Spinal cord (tissue), 10 donors: Measurements from ENCODE around the gene HS1BP3. TPM values are rescaled to one million over a fixed set of nuclear protein-coding genes. Genes with fewer than 3 reads are reported as not detected.

Source experiments
- DNase-seq, 6 donors: peaks; one replicate each; pipeline versions ENCODE4 v3.0.0 to v3.0.0-alpha.2; 2013 to 2015; ENCODE audit warnings: low spot score in 6 of 6, low read depth in 4 of 6
- H3K27ac ChIP-seq: one replicate; pipeline ENCODE4 v1.5.1; 2013; ENCODE audit warnings: low read depth, low read length, control low read depth
- H3K27me3 ChIP-seq: one replicate; pipeline ENCODE4 v1.6.1; 2013; ENCODE audit warnings: low read length; ENCODE audit not compliant: control insufficient read depth, insufficient read depth
- H3K36me3 ChIP-seq: one replicate; pipeline ENCODE4 v1.6.1; 2013; ENCODE audit warnings: low read length; ENCODE audit not compliant: control insufficient read depth, insufficient read depth
- H3K4me1 ChIP-seq: one replicate; pipeline ENCODE4 v1.6.1; 2013; ENCODE audit warnings: low read length; ENCODE audit not compliant: control insufficient read depth, insufficient read depth
- H3K4me3 ChIP-seq: one replicate; pipeline ENCODE4 v1.5.1; 2013; ENCODE audit warnings: low read depth, low read length, control low read depth
- H3K9me3 ChIP-seq: one replicate; pipeline ENCODE4 v1.6.1; 2013; ENCODE audit warnings: low read length; ENCODE audit not compliant: control insufficient read depth, insufficient read depth
- WGBS: methylation state at CpG from one replicate; pipeline ENCODE4 v1.1.5; 2013; ENCODE audit warnings: missing lambda C conversion rate; ENCODE audit not compliant: insufficient coverage; 5-methylcytosine and 5-hydroxymethylcytosine counted together
- polyA plus RNA-seq, 2 donors: library from polyadenylated mRNA; unstranded; fragments of 120-200 nt; gene quantifications; one replicate each; pipeline ENCODE4 v1.2.1, GENCODE V29; 2013; ENCODE audit not compliant: insufficient read length in 2 of 2
- total RNA-seq, 2 donors: library from RNA; depleted of rRNA in 1 of 2; stranded (reverse); fragments of 120-200 nt in 1 of 2; fragments of >200 nt in 1 of 2; gene quantifications; one replicate each; pipeline versions ENCODE4 v1.2.3 to v1.2.4, GENCODE V29; 2013 to 2014
- donor health status: healthy.

The HS1BP3 gene
- total and polyA plus RNA-seq, 4 donors = 13.5 to 21.3 (median 15.1) TPM

DNA sequence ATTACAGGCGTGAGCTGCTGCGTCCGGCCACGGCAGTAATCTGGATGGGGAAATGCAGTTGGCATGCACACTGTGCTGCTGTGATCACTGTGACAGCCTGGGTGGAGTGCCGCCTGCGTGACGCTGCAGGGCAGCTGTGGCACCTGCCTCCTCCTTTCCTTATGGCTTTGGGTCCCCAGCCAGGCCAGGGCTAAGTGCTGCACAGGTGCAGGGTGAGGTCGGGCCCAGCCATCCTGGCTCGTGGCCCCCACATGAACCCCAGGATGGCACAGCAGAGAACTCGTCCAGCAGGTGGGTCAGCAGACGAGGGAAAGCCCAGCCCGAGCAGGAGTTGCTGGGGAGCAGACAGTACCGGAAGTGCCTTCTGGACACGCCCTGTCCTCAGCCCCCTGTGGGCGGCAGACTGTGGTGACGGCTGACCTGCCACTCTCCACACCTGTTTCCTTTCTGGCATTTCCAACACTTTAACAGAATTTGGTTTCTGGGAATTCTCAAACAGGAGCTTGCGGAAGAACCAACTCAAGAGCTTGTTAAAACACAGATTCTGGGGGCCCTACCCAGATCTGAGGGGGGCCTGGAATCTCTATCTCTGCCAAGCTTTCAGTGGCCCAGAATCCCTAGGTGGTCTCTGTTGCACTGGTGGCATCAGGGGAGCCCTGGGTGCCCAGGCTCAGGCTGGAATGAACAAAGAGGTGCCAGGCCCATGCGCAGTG is 16.9 kb downstream of the HS1BP3 start:
- Histone ChIP-seq H3K36me3 (peaks cover 60% of the 10 kb centered on the region), H3K27me3 (no peaks in the 10 kb centered on the region), H3K27ac (no peak overlapping the region), H3K4me1 (peaks cover 41% of the 10 kb centered on the region), H3K4me3 (no peak overlapping the region), H3K9me3 (no peaks in the 10 kb centered on the region)
- DNase-seq = no peak
- WGBS = 91% methylated on average over 18 of the region's 18 CpGs

DNA sequence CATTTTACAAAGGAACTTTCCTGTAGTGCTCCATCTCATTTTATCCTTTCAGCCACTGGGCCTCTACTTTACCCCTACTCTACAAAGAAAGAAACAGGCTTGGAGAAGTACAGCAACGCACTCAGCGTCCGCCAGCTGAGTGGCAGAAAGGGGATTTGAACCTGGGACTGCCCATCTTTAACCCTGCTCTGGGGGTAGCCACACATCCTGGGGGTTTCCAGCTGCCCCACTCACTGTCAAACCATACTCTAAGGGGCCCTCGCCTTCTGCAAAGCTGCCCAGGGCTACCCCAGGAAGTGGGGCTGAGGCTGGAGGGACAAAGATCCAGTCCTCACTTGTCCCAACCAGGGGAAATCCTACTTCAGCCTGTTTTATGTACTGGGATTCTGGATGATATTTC is 17.9 kb downstream of the HS1BP3 start:
- H3K27me3 ChIP-seq = no peaks in the 10 kb centered on the region
- 100% methylated on average over 3 of the region's 4 CpGs for WGBS
- peaks cover 41% of the 10 kb centered on the region for H3K4me1 ChIP-seq
- no peaks in the 10 kb centered on the region for H3K9me3 ChIP-seq
- DNase-seq = no peak
- H3K36me3 ChIP-seq = peaks cover 51% of the 10 kb centered on the region
- H3K27ac ChIP-seq = no peak overlapping the region
- H3K4me3 ChIP-seq = no peak overlapping the region

DNA sequence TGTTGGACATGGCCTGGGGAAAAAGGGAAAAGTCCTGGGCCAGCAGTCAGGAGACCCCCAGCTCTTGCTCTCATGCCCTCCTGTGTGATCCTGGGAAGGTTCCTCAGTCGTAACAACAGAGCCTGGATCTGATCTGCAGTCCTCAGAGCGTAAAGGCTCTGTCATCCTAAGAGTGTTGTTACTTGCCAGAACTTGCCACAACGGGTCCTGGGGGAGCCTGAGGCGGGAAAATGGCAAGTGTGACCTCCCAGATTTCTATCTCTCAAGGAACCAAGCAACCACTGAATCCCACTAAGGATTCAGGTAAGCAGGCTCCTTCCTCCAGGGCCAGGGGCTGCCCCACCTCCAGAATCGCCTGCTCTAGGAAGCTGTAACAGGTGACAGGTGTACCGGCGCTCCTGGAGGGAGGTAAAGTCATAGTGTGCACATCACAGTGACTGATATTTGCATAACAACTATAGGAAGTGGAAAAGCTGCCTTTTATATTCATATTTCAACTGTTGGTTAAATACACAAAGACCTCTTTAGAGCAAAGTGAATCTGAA is 18.4 kb downstream of the HS1BP3 start:
- peaks cover 46% of the 10 kb centered on the region for H3K36me3 ChIP-seq
- H3K9me3 ChIP-seq = no peaks in the 10 kb centered on the region
- DNase-seq = no peak
- no peak overlapping the region for H3K27ac ChIP-seq
- peaks cover 41% of the 10 kb centered on the region for H3K4me1 ChIP-seq
- H3K4me3 ChIP-seq = no peak overlapping the region
- WGBS = 97% methylated on average over 5 of the region's 7 CpGs
- no peaks in the 10 kb centered on the region for H3K27me3 ChIP-seq

DNA sequence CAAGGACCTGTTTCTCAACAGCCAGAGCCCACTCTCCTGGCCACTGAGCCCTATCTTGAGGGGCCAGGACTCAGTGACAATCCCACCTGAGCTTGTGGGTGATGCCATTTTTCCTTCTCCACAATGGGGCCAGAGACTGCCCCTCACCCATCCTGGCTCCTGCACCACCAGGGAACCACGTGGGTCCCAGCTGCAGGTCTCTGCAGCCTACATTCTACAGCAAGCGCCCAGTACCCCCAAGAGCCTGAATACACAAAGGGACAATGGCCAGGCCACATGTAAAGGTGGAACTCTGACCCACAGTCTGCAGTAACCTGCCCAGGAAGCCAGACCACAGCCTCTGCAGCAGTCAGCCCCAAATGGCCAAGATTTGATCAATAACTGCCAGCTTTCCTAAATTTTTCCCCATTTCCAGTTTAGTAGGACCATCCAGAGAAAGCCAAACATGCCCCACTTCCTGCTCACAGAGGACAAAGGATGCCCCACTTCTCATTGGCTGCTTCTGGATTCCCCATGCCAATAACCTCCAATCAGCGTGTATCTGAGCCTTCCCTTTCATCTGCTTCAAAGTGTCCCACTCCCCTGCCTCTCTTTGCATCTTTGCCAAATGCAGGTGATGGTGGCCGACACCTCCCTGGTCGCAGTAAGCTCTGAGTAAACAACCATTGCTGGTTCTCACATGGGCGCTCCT is 19.1 kb downstream of the HS1BP3 start:
- no peak overlapping the region for H3K27ac ChIP-seq
- 90% methylated on average over 6 of the region's 6 CpGs for WGBS
- H3K4me3 ChIP-seq = no peak overlapping the region
- no peak for DNase-seq
- no peaks in the 10 kb centered on the region for H3K27me3 ChIP-seq
- no peaks in the 10 kb centered on the region for H3K9me3 ChIP-seq
- peaks cover 44% of the 10 kb centered on the region for H3K36me3 ChIP-seq
- H3K4me1 ChIP-seq = peaks cover 40% of the 10 kb centered on the region

DNA sequence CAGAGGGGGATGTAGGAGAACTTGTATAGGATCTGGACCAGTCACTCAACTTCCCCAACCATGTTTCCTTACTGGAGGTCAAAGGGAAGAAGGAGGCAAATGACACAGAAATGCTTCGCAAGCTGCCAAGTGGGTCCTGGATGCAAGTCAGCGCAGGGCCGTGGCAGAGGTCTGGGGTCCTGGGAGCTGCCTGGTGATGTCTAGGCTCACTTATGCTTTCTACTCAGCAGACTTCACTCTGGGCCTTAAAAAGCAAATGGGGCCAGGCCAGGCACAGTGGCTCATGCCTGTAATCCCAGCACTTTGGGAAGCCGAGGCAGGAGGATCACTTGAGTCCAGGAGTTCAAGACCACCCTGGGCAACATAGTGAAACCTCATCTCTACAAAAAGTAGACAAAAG is 19.9 kb downstream of the HS1BP3 start:
- Histone ChIP-seq H3K4me3 (no peak overlapping the region), H3K27me3 (no peaks in the 10 kb centered on the region), H3K27ac (no peak overlapping the region), H3K4me1 (peaks cover 44% of the 10 kb centered on the region), H3K36me3 (peaks cover 45% of the 10 kb centered on the region), H3K9me3 (no peaks in the 10 kb centered on the region)
- WGBS = 100% methylated on average over 4 of the region's 4 CpGs
- no peak for DNase-seq

GRCh38 chr2:20629581-20630171 is 21.2 kb downstream of the HS1BP3 start:
- Histone ChIP-seq H3K27ac (no peak overlapping the region), H3K4me3 (no peak overlapping the region), H3K36me3 (peaks cover 51% of the 10 kb centered on the region), H3K4me1 (peaks cover 43% of the 10 kb centered on the region), H3K9me3 (no peaks in the 10 kb centered on the region), H3K27me3 (no peaks in the 10 kb centered on the region)
- WGBS = 43% methylated on average over 11 of the region's 12 CpGs
- DNase-seq = peak in 2 of 6 donors; percentile 74 to 90

GRCh38 chr2:20629181-20629580 is 21.7 kb downstream of the HS1BP3 start:
- Histone ChIP-seq H3K4me1 (peaks cover 38% of the 10 kb centered on the region), H3K36me3 (peaks cover 53% of the 10 kb centered on the region), H3K27ac (no peak overlapping the region), H3K4me3 (no peak overlapping the region), H3K27me3 (no peaks in the 10 kb centered on the region), H3K9me3 (no peaks in the 10 kb centered on the region)
- WGBS = 81% methylated on average over 6 of the region's 6 CpGs
- no peak for DNase-seq

GRCh38 chr2:20627712-20628380 is 23.1 kb downstream of the HS1BP3 start:
- WGBS = 85% methylated on average over 16 of the region's 16 CpGs
- DNase-seq = no peak
- Histone ChIP-seq H3K9me3 (no peaks in the 10 kb centered on the region), H3K27me3 (no peaks in the 10 kb centered on the region), H3K27ac (no peak overlapping the region), H3K4me1 (peaks cover 38% of the 10 kb centered on the region), H3K4me3 (no peak overlapping the region), H3K36me3 (peaks cover 58% of the 10 kb centered on the region)

- no peak overlapping the region for H3K27ac ChIP-seq
- H3K27me3 ChIP-seq = no peaks in the 10 kb centered on the region
- WGBS = 87% methylated on average over 19 of the region's 20 CpGs
- H3K4me3 ChIP-seq = no peak overlapping the region
- peaks cover 61% of the 10 kb centered on the region for H3K36me3 ChIP-seq
- no peaks in the 10 kb centered on the region for H3K9me3 ChIP-seq
- no peak for DNase-seq
- peaks cover 47% of the 10 kb centered on the region for H3K4me1 ChIP-seq
These were observed 24.0 kb downstream of the HS1BP3 start for GRCh38 chr2:20626698-20627513.
